ENCODE results near the gene ZFP64.
"Not testable (repeated sequence)": the region's sequence is repeated elsewhere in the genome, so short reads cannot be mapped to it uniquely, and the experiment has no call there.

The ZFP64 gene

GRCh38 chr20:52201395-52201794 lies 9.8 kb upstream of the ZFP64 start:
- DNase-seq (ENCODE audit: low read depth in 2 of 2) = no peak

- DNase-seq (ENCODE audit: low read depth in 2 of 2) = no peak
Observed at GRCh38 chr20:52200870-52201269, 9.3 kb upstream of the ZFP64 start.

GRCh38 chr20:52196845-52197244 lies 5.3 kb upstream of the ZFP64 start:
- DNase-seq (ENCODE audit: low read depth in 2 of 2) = no peak

GRCh38 chr20:52193886-52194545 lies 2.4 kb upstream of the ZFP64 start:
- DNase-seq (ENCODE audit: low read depth in 2 of 2) = no peak

- DNase-seq (ENCODE audit: low read depth in 2 of 2) = no peak
Observed at GRCh38 chr20:52193133-52193532, 1.6 kb upstream of the ZFP64 start.

- not testable (repeated sequence) for DNase-seq (ENCODE audit: low read depth in 2 of 2)
Observed at GRCh38 chr20:52192719-52193007, 1.1 kb upstream of the ZFP64 start.

GRCh38 chr20:52191916-52192718 lies 538 bp upstream of the ZFP64 start:
- peak; percentile 24 to 40 for DNase-seq (ENCODE audit: low read depth in 2 of 2)

GRCh38 chr20:52190437-52191131 lies 995 bp downstream of the ZFP64 start:
- peak in 1 of 2 experiments; percentile 31 for DNase-seq (ENCODE audit: low read depth in 2 of 2)

- DNase-seq (ENCODE audit: low read depth in 2 of 2) = no peak
Observed at GRCh38 chr20:52181766-52182165, 9.8 kb downstream of the ZFP64 start.

- DNase-seq (ENCODE audit: low read depth in 2 of 2) = no peak
Observed at GRCh38 chr20:52180180-52180840, 11.3 kb downstream of the ZFP64 start.

- no peak for DNase-seq (ENCODE audit: low read depth in 2 of 2)
Observed at GRCh38 chr20:52179331-52180179, 12.0 kb downstream of the ZFP64 start.

- DNase-seq (ENCODE audit: low read depth in 2 of 2) = no peak
Observed at GRCh38 chr20:52178691-52179090, 12.9 kb downstream of the ZFP64 start.

- DNase-seq (ENCODE audit: low read depth in 2 of 2) = no peak
Observed at GRCh38 chr20:52175840-52176239, 15.7 kb downstream of the ZFP64 start.

GRCh38 chr20:52172392-52173047 lies 19.1 kb downstream of the ZFP64 start:
- no peak for DNase-seq (ENCODE audit: low read depth in 2 of 2)

GRCh38 chr20:52171025-52171424 lies 20.6 kb downstream of the ZFP64 start:
- no peak for DNase-seq (ENCODE audit: low read depth in 2 of 2)

GRCh38 chr20:52168116-52168515 lies 23.5 kb downstream of the ZFP64 start:
- DNase-seq (ENCODE audit: low read depth in 2 of 2) = no peak

GRCh38 chr20:52167232-52167840 lies 24.2 kb downstream of the ZFP64 start:
- no peak for DNase-seq (ENCODE audit: low read depth in 2 of 2)

GRCh38 chr20:52166150-52166549 lies 25.4 kb downstream of the ZFP64 start:
- no peak for DNase-seq (ENCODE audit: low read depth in 2 of 2)

- no peak for DNase-seq (ENCODE audit: low read depth in 2 of 2)
Observed at GRCh38 chr20:52160621-52161204, 30.9 kb downstream of the ZFP64 start.

GRCh38 chr20:52160049-52160570 lies 31.5 kb downstream of the ZFP64 start:
- no peak for DNase-seq (ENCODE audit: low read depth in 2 of 2)

Data from stimulated activated CD4-positive, alpha-beta T cell treated with anti-CD3 and anti-CD28 coated beads, Interleukin-12 subunit alpha, Interleukin-12 subunit beta, amount 100 ng/mL, for 24 hours (primary cell).